Activated CD4-positive, alpha-beta T cell treated with anti-CD3 and anti-CD28 coated beads, Interleukin-2, Interleukin-4, amounts not matched to agents 100 ng/mL and 50 ng/mL, durations not matched to agents 16 hours and 8 hours (primary cell): ENCODE measurements around the gene BTNL8.

ENCODE experiments used
- DNase-seq: peaks from one replicate; pipeline ENCODE4 v3.0.0-alpha.2; 2020; ENCODE audit warnings: low spot score

BTNL8 gene, protein sequence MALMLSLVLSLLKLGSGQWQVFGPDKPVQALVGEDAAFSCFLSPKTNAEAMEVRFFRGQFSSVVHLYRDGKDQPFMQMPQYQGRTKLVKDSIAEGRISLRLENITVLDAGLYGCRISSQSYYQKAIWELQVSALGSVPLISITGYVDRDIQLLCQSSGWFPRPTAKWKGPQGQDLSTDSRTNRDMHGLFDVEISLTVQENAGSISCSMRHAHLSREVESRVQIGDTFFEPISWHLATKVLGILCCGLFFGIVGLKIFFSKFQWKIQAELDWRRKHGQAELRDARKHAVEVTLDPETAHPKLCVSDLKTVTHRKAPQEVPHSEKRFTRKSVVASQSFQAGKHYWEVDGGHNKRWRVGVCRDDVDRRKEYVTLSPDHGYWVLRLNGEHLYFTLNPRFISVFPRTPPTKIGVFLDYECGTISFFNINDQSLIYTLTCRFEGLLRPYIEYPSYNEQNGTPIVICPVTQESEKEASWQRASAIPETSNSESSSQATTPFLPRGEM

DNA sequence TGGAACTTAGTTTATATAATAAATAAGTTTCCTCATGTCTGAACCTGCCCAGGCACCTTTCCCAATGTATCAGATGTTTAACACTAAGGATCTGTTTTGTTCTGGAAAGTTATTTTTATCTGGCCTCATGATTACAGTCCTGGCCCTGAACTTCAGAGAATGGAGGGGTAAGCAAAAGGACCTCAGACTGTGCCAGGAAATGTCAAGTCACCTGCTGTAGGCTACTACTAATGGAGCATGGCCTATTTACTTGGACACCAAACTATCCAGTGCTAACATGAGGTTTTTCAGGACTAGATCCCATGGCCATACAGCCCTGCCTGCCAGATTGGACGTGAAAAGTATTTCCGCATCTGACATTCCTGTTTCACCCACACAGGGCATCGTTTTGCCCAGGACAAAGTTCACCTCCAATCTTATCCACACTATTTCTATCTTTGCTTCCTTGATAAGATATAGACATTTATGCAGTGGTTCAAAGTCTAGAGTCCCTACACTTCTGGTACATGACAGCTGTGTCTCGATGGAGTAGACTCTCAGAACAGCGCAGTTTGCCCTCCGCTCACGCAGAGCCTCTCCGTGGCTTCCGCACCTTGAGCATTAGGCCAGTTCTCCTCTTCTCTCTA is at the start of gene BTNL8:
BTNL8 (plus strand) TSS at position 539 of the 626 bp plus-strand sequence. CDS start 152 bp downstream, outside the sequence.
- DNase-seq, result no peak

DNA sequence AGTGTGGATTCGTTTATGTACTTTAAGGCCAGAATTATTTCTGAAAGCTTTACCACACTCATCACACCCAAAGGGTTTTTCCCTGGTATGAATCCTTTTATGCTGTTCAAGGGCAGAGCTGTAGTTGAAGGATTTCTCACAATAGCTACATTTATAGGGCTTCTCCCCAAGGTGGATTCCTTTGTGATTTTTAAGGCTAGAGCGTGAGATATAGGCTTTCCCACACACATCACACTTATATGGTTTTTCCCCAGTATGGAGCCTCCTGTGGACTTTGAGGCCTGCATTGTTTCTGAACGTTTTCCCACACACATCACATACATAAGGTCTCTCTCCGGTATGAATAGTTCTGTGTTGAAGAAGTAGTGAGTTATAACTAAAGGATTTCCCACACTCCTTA is 49.1 kb upstream of the BTNL8 start:
- DNase-seq, result no peak

GRCh38 chr5:180850434-180851078 is 48.4 kb upstream of the BTNL8 start:
- no peak for DNase-seq

DNA sequence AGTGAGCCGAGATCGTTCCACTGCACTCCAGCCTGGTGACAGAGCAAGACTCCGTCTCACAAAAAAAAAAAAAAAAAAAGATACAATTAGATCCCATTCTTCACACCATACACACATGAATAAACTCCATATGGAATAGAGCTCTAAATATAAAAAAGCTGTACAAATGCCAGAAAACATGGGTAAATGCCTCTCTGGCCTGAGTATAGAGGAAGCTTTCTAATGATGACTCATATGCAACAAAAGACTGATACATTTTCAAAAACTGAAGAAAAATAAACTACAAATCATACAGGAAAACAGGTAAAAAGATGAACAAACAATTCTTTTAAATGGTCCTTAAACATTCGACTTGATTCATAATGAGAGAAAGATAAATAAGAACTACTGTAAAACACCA is 46.5 kb upstream of the BTNL8 start:
- no peak for DNase-seq

GRCh38 chr5:180853121-180853847 is 45.7 kb upstream of the BTNL8 start:
- DNase-seq, result no peak

GRCh38 chr5:180853848-180854176 is 45.1 kb upstream of the BTNL8 start:
- no peak for DNase-seq

DNA sequence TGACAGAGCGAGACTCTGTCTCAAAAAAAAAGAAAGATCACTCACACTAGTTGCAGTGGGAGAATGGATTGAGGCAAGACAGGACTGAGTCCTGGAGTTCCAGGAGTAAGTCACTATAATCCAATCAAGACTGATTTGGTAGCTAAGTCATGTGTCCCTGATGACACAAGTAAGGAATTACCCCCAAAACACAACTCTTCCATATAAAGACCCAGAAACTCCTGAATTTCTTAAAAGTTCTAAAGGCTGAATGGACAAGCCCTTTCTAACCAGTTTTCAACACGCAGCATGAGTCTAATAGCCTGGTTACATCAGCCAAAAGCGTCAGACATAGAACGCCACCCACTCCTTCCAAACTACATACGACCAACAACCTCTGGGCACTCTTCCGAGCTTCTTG is 40.4 kb upstream of the BTNL8 start:
- DNase-seq, result no peak

- DNase-seq, result peak; percentile 63
These were observed 38.6 kb upstream of the BTNL8 start for GRCh38 chr5:180860273-180860886.

GRCh38 chr5:180860887-180861822 is 37.8 kb upstream of the BTNL8 start, which contains the start of gene ZFP62:
TSS of gene ZFP62 (minus strand) at chr5:180861276. CDS start at chr5:180861219, 57 bp downstream.
- DNase-seq, result peak; percentile 88

GRCh38 chr5:180862645-180863044 is 36.3 kb upstream of the BTNL8 start:
- DNase-seq, result no peak

DNA sequence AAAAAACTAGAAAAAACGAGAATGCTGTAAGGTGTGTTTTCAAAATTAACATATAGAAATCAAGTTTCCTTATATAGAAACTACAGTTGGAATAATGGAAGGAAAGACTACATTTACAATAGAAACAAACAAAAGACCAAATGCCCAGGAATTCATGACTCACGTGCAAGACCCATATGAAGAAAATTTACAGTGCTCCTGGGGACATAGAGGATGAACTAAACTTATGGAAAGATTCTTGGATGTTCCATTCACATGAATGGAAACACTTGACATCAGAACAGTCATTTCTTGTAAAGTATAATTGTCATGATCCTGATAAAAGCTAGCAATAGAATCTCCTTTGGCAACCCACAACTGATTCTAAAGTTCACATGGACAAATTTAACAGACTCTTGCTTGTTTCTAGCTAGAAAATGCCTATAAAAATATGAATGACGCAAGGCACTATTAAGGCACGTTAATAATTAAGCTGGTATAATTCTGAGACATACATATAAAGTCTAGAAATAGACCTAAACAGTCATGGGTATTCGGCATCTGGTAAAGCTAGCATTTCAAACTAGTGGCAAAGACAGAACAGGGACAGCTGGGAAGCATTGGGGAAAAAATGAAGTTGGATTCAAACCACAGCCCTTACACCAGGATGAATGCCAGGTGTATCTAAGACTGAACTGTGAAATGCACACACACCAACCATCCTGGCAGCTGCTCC is 32.8 kb upstream of the BTNL8 start:
- DNase-seq, result no peak

DNA sequence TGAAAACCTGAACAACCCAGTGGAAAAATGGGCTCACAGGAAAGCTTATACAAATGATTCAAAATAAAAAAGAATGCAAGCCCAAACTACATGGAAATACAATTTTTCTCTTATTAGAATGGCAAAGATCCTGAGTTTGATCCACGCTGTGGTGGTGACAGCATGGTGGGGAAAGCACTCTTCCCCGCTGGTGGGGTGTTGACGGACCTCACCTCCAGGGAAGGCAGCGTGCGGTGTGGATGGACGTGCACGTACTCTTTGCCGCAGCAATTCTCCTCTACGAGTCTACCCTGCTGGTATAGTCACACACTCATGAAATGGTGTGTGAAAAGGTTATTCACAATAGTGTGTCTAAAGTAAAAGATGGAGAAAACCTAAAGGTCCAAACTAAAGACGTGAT is 32.0 kb upstream of the BTNL8 start:
- DNase-seq, result no peak

- peak; percentile 63 for DNase-seq
These were observed 30.0 kb upstream of the BTNL8 start for GRCh38 chr5:180868960-180869359.

GRCh38 chr5:180869587-180869986 is 29.4 kb upstream of the BTNL8 start:
- no peak for DNase-seq

GRCh38 chr5:180870276-180871068 is 28.5 kb upstream of the BTNL8 start:
- DNase-seq, result no peak

DNA sequence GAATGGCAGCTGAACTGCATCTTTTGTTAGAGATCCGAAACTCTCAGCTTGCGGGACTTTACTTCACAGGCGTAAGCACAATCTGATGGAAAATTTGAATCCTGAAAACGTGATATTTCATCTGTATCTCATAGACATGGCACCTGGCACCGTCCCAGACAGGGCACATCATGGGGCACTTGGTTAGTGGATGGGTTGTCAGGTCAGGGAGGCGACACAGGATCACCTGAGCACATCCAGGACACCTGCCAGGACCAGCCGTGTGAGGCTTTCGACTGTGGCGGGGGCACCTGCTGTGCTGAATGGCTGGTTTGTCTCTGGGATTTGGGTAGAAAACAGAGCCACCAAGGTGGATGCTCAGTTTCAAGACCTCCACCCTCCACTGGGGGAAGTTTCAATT is 26.5 kb upstream of the BTNL8 start:
- DNase-seq, result no peak

- peak; percentile 32 for DNase-seq
These were observed 25.1 kb upstream of the BTNL8 start for GRCh38 chr5:180873615-180874520.
